Skeletal muscle tissue (tissue), 4 donors: Measurements from ENCODE around the gene ASPHD1. TPM values are rescaled to one million over a fixed set of nuclear protein-coding genes. Genes with fewer than 3 reads are reported as not detected.

Experiments
- H3K27ac ChIP-seq: one replicate; pipeline ENCODE4 v1.7.0; 2013; ENCODE audit warnings: mild to moderate bottlenecking, low read depth, low read length, inconsistent platforms
- H3K27me3 ChIP-seq, 3 donors: one replicate each; pipeline ENCODE4 v1.7.0; 2013; ENCODE audit warnings: low read length in 3 of 3; ENCODE audit not compliant: control insufficient read depth in 3 of 3, insufficient read depth in 3 of 3
- H3K36me3 ChIP-seq, 3 donors: one replicate each; pipeline ENCODE4 v1.7.0; 2013; ENCODE audit warnings: low read length in 3 of 3; ENCODE audit not compliant: control insufficient read depth in 3 of 3, insufficient read depth in 3 of 3
- H3K4me1 ChIP-seq, 3 donors: one replicate each; pipeline ENCODE4 v1.7.0; 2013; ENCODE audit warnings: low read length in 3 of 3, mild to moderate bottlenecking in 3 of 3; ENCODE audit not compliant: control insufficient read depth in 3 of 3, insufficient read depth in 3 of 3
- H3K4me3 ChIP-seq, 3 donors: one replicate each; pipeline ENCODE4 v1.7.0; 2013; ENCODE audit warnings: low read length in 3 of 3
- H3K9ac ChIP-seq, 3 donors: one replicate each; pipeline ENCODE4 v1.7.0; 2013; ENCODE audit warnings: low read length in 3 of 3, mild to moderate bottlenecking in 3 of 3, moderate library complexity in 2 of 3, low read depth in 1 of 3
- H3K9me3 ChIP-seq, 3 donors: one replicate each; pipeline ENCODE4 v1.7.0; 2013; ENCODE audit warnings: low read length in 3 of 3; ENCODE audit not compliant: control insufficient read depth in 3 of 3
- total RNA-seq: library from RNA; depleted of rRNA; stranded (reverse); fragments of >200 nt; gene quantifications from one replicate; pipeline ENCODE4 v1.2.3, GENCODE V29; 2014
- donor health status: Osteomylitis.

Gene ASPHD1
- total RNA-seq, 1 donor from 2014 or later: not detected

- Histone ChIP-seq H3K4me1 (no peaks in the 10 kb centered on the region), H3K27me3 (peaks cover 0 to 2% (median 0%) of the 10 kb centered on the region in 3 donors), H3K9me3 (no peaks in the 10 kb centered on the region), H3K4me3 (no peak overlapping the region), H3K27ac (no peak overlapping the region), H3K36me3 (peaks cover 0 to 4% (median 2%) of the 10 kb centered on the region in 3 donors), H3K9ac (no peak overlapping the region)
Measured at GRCh38 chr16:29913514-29913913, 13.2 kb downstream of the ASPHD1 start.

- no peak overlapping the region for H3K4me3 ChIP-seq
- no peaks in the 10 kb centered on the region for H3K9me3 ChIP-seq
- H3K9ac ChIP-seq: no peak overlapping the region
- H3K27me3 ChIP-seq: peaks cover 0 to 2% (median 0%) of the 10 kb centered on the region in 3 donors
- H3K36me3 ChIP-seq: peaks cover 2 to 10% (median 8%) of the 10 kb centered on the region in 3 donors
- H3K4me1 ChIP-seq: no peaks in the 10 kb centered on the region
- no peak overlapping the region for H3K27ac ChIP-seq
Measured at GRCh38 chr16:29915590-29916247, 15.4 kb downstream of the ASPHD1 start.

- H3K4me1 ChIP-seq: no peaks in the 10 kb centered on the region
- H3K9ac ChIP-seq: no peak overlapping the region
- H3K36me3 ChIP-seq: peaks cover 2 to 16% (median 10%) of the 10 kb centered on the region in 3 donors
- no peaks in the 10 kb centered on the region for H3K9me3 ChIP-seq
- H3K27me3 ChIP-seq: no peaks in the 10 kb centered on the region
- no peak overlapping the region for H3K4me3 ChIP-seq
- H3K27ac ChIP-seq: no peak overlapping the region
Measured at GRCh38 chr16:29916979-29917378, 16.7 kb downstream of the ASPHD1 start.

GRCh38 chr16:29920288-29921033, 20.2 kb downstream of the ASPHD1 start:
- Histone ChIP-seq H3K9ac (no peak overlapping the region), H3K4me3 (no peak overlapping the region), H3K9me3 (no peaks in the 10 kb centered on the region), H3K36me3 (peaks cover 5 to 17% (median 16%) of the 10 kb centered on the region in 3 donors), H3K4me1 (peaks cover 6 to 14% (median 9%) of the 10 kb centered on the region in 3 donors), H3K27ac (no peak overlapping the region), H3K27me3 (no peaks in the 10 kb centered on the region)

GRCh38 chr16:29921034-29921385, 20.7 kb downstream of the ASPHD1 start:
- Histone ChIP-seq H3K36me3 (peaks cover 5 to 17% (median 16%) of the 10 kb centered on the region in 3 donors), H3K9ac (no peak overlapping the region), H3K4me1 (peaks cover 7 to 17% (median 9%) of the 10 kb centered on the region in 3 donors), H3K27me3 (no peaks in the 10 kb centered on the region), H3K4me3 (no peak overlapping the region), H3K27ac (no peak overlapping the region), H3K9me3 (no peaks in the 10 kb centered on the region)

- Histone ChIP-seq H3K4me3 (no peak overlapping the region), H3K4me1 (peaks cover 17 to 28% (median 19%) of the 10 kb centered on the region in 3 donors), H3K36me3 (peaks cover 5 to 17% (median 11%) of the 10 kb centered on the region in 3 donors)
Measured at GRCh38 chr16:29922326-29922725, 22.0 kb downstream of the ASPHD1 start.

GRCh38 chr16:29922986-29923501, 22.8 kb downstream of the ASPHD1 start:
- Histone ChIP-seq H3K9me3 (no peaks in the 10 kb centered on the region), H3K27ac (no peak overlapping the region), H3K36me3 (peaks cover 5 to 17% (median 11%) of the 10 kb centered on the region in 3 donors), H3K4me1 (peaks cover 18 to 29% (median 19%) of the 10 kb centered on the region in 3 donors), H3K4me3 (no peak overlapping the region), H3K9ac (peak overlapping the region in 1 of 3 donors; percentile 33), H3K27me3 (no peaks in the 10 kb centered on the region)

More at GRCh38 chr16:29922326-29922725, 22.0 kb downstream of the ASPHD1 start:
- H3K9me3 ChIP-seq: no peaks in the 10 kb centered on the region
- no peaks in the 10 kb centered on the region for H3K27me3 ChIP-seq
- no peak overlapping the region for H3K27ac ChIP-seq
- H3K9ac ChIP-seq: no peak overlapping the region

- H3K27me3 ChIP-seq: no peaks in the 10 kb centered on the region
- H3K4me3 ChIP-seq: peak overlapping the region; percentile 80 to 95 (median 89)
- no peak overlapping the region for H3K27ac ChIP-seq
- H3K9ac ChIP-seq: peak overlapping the region; percentile 71 to 92 (median 78)
- no peaks in the 10 kb centered on the region for H3K9me3 ChIP-seq
- H3K4me1 ChIP-seq: peaks cover 18 to 29% (median 19%) of the 10 kb centered on the region in 3 donors
- peaks cover 5 to 11% (median 10%) of the 10 kb centered on the region in 3 donors for H3K36me3 ChIP-seq
Measured at GRCh38 chr16:29925105-29925756, 24.9 kb downstream of the ASPHD1 start.

- H3K27me3 ChIP-seq: no peaks in the 10 kb centered on the region
- H3K4me1 ChIP-seq: peaks cover 18 to 29% (median 19%) of the 10 kb centered on the region in 3 donors
- H3K27ac ChIP-seq: peak within 1 kb of the TSS; percentile 67
- peak within 1 kb of the TSS; percentile 80 to 95 (median 89) for H3K4me3 ChIP-seq
- no peaks in the 10 kb centered on the region for H3K9me3 ChIP-seq
- H3K36me3 ChIP-seq: peaks cover 5 to 7% (median 5%) of the 10 kb centered on the region in 3 donors
- peak within 1 kb of the TSS; percentile 71 to 92 (median 78) for H3K9ac ChIP-seq
Measured at GRCh38 chr16:29925781-29926710, 25.8 kb downstream of the ASPHD1 start, which contains the start of gene KCTD13. KCTD13 (minus strand) TSS chr16:29926226; CDS start chr16:29926033, 193 bp downstream.
